Measurements from ENCODE around the gene ARSG.

Gene ARSG

GRCh38 chr17:68379692-68380677 lies 88.7 kb downstream of the ARSG start:
- DNase-seq, result no peak

- DNase-seq, result no peak
These were observed 90.0 kb downstream of the ARSG start for GRCh38 chr17:68381076-68381900.

- DNase-seq, result no peak
These were observed 91.3 kb downstream of the ARSG start for GRCh38 chr17:68382582-68383085.

GRCh38 chr17:68383120-68383442 lies 91.8 kb downstream of the ARSG start:
- DNase-seq, result no peak

GRCh38 chr17:68383443-68384321 lies 92.4 kb downstream of the ARSG start:
- DNase-seq, result peak; percentile 45

- DNase-seq, result no peak
These were observed 93.2 kb downstream of the ARSG start for GRCh38 chr17:68384471-68384870.

- no peak for DNase-seq
These were observed 93.6 kb downstream of the ARSG start for GRCh38 chr17:68384941-68385340.

GRCh38 chr17:68385490-68386215 lies 94.4 kb downstream of the ARSG start:
- no peak for DNase-seq

- DNase-seq, result no peak
These were observed 96.3 kb downstream of the ARSG start for GRCh38 chr17:68387435-68388218.

- no peak for DNase-seq
These were observed 97.7 kb downstream of the ARSG start for GRCh38 chr17:68389041-68389440.

GRCh38 chr17:68390888-68391545 lies 99.7 kb downstream of the ARSG start:
- DNase-seq, result no peak

GRCh38 chr17:68391561-68392268 lies 100.4 kb downstream of the ARSG start:
- DNase-seq, result no peak

- no peak for DNase-seq
These were observed 103.5 kb downstream of the ARSG start for GRCh38 chr17:68394608-68395331.

GRCh38 chr17:68396226-68397107 lies 105.2 kb downstream of the ARSG start:
- DNase-seq, result no peak

- peak; percentile 8 for DNase-seq
These were observed 105.8 kb downstream of the ARSG start for GRCh38 chr17:68397108-68397536.

GRCh38 chr17:68398691-68399637 lies 107.7 kb downstream of the ARSG start:
- peak; percentile 48 for DNase-seq

Data from CD4-positive, alpha-beta T cell treated with Interleukin-17A for 4 hours (primary cell).